Muscle layer of colon (tissue), 2 donors: ENCODE measurements around the gene FAF2.
A peak's percentile ranks its signal among the peaks of the same experiment; 100 is the strongest.

ENCODE experiments used
- H3K27ac ChIP-seq: one replicate; pipeline ENCODE4 v1.7.0; 2013; ENCODE audit warnings: low read depth, mild to moderate bottlenecking, low read length, moderate library complexity
- H3K27me3 ChIP-seq, 2 donors: one replicate each; pipeline ENCODE4 v1.7.0; 2013; ENCODE audit warnings: low read length in 2 of 2, mild to moderate bottlenecking in 2 of 2; ENCODE audit not compliant: insufficient read depth in 2 of 2, control insufficient read depth in 1 of 2
- H3K36me3 ChIP-seq: one replicate; pipeline ENCODE4 v1.7.0; 2013; ENCODE audit warnings: mild to moderate bottlenecking, low read length; ENCODE audit not compliant: insufficient read depth
- H3K4me1 ChIP-seq: one replicate; pipeline ENCODE4 v1.7.0; 2013; ENCODE audit warnings: mild to moderate bottlenecking, low read length; ENCODE audit not compliant: insufficient read depth
- H3K4me3 ChIP-seq, 2 donors: one replicate each; pipeline ENCODE4 v1.7.0; 2013; ENCODE audit warnings: low read length in 2 of 2, low read depth in 1 of 2, mild to moderate bottlenecking in 1 of 2, moderate library complexity in 1 of 2
- H3K9ac ChIP-seq: one replicate; pipeline ENCODE4 v1.7.0; 2013; ENCODE audit warnings: low read length
- H3K9me3 ChIP-seq: one replicate; pipeline ENCODE4 v1.7.0; 2013; ENCODE audit warnings: mild to moderate bottlenecking, low read length
- donor health status: abdominal sarcoma.
- donor health status: Adenocarcinoma of cecum.

Gene FAF2

DNA sequence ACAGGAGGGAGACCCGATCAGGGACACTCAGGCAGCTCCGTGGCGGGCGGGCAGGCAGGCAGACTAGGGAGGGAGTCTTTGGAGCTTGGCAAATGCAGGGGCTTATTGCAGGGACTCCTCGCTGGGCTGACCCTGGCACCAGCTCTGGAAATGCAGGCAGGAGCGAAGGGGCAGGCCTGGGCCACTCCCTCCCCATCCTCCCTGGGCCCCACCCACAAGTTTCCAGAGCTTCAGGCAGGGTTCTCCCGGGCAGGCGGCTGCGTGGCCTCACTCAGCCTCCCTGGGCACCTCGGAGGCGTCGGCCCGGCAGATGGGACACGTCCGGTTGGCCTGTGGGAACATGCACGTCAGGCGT is 80.6 kb downstream of the FAF2 start:
- Histone ChIP-seq H3K36me3 (peaks cover 35% of the 10 kb centered on the region), H3K4me1 (peaks cover 24% of the 10 kb centered on the region), H3K4me3 (no peak overlapping the region), H3K27me3 (no peaks in the 10 kb centered on the region), H3K9me3 (no peaks in the 10 kb centered on the region), H3K9ac (no peak overlapping the region), H3K27ac (no peak overlapping the region)

DNA sequence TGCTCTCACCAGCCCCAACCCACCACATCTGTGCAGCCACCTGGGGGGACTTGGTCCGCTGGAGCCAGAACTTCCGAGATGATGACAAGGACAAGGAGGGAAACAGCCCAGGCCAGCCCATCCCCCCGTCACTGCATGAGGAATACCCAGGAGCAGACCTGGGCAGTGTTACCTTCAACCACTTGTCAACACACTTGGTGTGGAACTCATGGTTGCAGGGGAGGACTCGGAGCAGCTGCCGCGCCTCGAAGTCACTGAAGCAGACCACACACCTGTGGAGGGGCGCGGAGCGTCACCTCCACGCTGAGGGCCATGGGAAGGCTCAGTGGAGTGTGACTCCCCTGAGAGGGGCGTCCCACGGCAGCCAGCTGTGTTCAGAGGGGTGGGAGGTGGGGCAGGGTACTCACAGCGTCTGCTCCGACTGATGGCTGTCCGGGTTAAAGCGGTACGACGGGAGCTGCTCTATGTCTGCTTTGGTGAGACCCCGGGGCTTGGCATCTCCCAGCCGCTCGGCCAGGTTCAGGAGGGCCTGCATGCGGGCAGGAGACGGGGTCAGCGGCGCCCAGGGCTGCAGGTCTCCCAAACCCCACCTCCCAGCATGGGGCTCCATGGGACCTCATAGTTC is 81.0 kb downstream of the FAF2 start:
- H3K9ac ChIP-seq, result no peak overlapping the region
- H3K4me1 ChIP-seq, result peaks cover 29% of the 10 kb centered on the region
- no peaks in the 10 kb centered on the region for H3K9me3 ChIP-seq
- no peaks in the 10 kb centered on the region for H3K27me3 ChIP-seq
- H3K27ac ChIP-seq, result no peak overlapping the region
- no peak overlapping the region for H3K4me3 ChIP-seq
- peaks cover 35% of the 10 kb centered on the region for H3K36me3 ChIP-seq

DNA sequence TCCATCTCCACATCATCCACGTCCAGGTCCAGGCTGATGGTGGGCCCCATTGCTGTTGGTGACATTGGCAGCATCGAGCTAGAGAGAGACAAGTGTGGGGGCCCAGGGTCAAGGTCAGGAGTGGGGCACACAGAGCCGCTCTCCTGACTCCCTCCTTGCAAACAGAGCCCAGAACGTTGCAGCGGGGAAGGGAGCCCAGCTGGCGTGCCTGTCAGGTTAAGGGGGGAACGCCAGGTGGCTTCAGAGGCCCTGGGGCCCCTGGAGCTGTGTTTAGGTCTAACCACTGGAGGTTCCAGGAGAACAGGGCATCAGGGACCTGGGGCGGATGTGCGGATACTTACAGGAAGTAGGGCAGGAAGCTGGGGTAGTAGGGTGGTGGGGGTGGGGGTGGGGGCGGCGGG is 81.6 kb downstream of the FAF2 start:
- Histone ChIP-seq H3K27me3 (no peaks in the 10 kb centered on the region), H3K9me3 (no peaks in the 10 kb centered on the region), H3K27ac (no peak overlapping the region), H3K4me1 (peaks cover 34% of the 10 kb centered on the region), H3K36me3 (peaks cover 35% of the 10 kb centered on the region), H3K4me3 (no peak overlapping the region), H3K9ac (no peak overlapping the region)

DNA sequence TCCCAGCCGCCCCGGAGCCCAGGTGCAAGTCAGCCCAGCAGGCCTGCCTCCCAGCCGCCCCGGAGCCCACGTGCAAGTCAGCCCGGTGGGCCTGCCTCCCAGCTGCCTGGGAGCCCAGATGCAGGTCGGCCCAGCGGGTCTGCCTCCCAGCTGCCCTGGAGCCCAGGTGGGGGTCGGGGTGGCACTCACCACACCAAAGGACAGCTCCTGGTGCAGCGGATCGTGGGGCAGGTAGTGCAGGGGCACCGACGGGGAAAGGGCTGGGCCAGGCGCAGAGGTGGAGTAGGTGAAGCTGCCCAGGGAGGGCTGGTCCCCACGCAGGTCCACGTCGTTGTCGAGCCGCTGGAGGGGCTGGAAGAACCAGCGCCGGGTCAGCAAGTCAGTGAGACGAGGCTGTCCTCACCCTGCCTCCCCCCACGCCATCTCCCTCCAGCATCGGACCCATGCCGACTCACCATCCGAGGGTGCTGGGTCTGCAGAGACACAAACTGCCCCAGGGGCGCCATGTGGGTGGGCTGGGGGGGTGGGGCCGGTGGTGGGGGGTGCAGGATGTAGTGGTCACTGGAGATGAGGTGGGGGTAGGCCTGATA is 82.3 kb downstream of the FAF2 start:
- no peaks in the 10 kb centered on the region for H3K27me3 ChIP-seq
- H3K9ac ChIP-seq, result no peak overlapping the region
- H3K27ac ChIP-seq, result peak overlapping the region; percentile 32
- H3K4me1 ChIP-seq, result peaks cover 41% of the 10 kb centered on the region
- peaks cover 35% of the 10 kb centered on the region for H3K36me3 ChIP-seq
- no peaks in the 10 kb centered on the region for H3K9me3 ChIP-seq
- H3K4me3 ChIP-seq, result no peak overlapping the region

DNA sequence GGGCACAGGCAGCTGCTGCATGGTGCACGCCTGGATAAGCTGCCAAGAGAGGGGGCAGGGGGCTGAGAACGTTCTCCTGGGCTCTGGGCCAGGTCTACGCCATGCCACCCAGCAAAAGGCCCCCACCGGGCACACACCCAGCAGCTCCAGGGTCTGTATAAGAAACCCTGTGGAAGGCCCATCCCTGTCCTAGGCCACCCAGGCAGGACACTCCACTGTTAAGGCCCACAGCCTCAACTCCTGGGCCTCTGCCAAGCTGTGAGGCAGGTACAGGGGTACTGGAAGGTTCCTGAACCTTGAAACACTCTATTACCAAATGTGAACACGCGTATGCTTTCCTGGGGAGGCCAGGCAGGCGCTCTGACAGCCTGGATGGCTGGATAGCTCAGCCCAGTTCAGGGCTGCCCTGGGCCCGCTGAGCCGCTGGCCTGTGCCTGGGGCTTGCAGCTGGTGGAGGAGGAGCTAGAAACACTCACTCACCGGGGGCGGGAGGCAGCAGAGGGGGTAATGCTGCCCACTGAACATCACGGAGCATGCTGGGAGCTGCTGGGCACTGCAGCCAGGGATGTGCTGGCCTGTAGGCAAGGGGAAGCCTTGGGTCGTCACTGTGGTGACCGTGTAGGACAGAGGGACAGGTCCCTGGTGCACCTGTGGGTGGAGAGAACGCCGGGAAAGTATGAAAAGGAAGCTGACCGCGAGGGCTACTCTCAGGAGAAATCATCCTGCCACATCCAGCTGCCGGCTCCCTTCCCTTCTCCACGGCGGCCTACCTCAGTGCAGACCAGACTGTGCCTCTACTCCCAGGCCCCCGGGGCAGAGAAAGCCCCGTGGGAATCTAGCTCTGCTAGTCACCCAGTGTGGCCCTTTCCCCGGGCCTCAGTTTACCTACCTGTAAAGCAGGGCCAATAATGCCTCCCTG is 83.1 kb downstream of the FAF2 start:
- no peak overlapping the region for H3K9ac ChIP-seq
- H3K4me3 ChIP-seq, result no peak overlapping the region
- H3K36me3 ChIP-seq, result peaks cover 35% of the 10 kb centered on the region
- peak overlapping the region; percentile 78 for H3K27ac ChIP-seq
- H3K27me3 ChIP-seq, result no peaks in the 10 kb centered on the region
- H3K9me3 ChIP-seq, result no peaks in the 10 kb centered on the region
- H3K4me1 ChIP-seq, result peaks cover 45% of the 10 kb centered on the region

DNA sequence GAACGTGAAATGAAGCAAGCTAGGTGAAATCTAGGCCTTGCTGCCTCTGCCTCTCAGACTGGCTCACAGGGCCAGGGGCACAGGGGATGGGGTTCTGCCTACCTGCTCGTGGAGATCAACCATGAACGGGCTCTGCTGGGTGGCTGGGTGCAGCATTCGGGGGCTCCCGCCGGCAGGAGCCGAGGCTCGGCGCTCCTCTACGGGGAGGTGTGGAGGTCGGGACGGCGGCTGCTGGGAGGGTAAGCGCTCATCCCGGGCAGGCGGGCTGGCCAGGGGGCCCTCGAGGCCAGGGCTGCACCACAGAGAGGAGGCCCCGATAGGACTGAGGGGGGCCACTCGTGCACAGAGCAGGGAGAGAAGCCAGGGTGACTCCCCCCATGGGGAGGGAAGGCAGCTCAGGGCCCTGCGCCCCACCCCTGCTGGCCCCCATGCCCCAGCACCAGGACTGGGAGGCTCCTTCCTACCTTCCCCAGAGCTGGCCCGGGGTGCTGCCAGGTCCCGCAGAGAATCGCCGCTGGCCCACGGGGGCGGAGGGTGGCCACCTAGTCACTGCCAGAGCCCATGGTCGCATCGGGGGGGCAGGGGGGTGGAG is 83.8 kb downstream of the FAF2 start:
- peaks cover 35% of the 10 kb centered on the region for H3K36me3 ChIP-seq
- peaks cover 45% of the 10 kb centered on the region for H3K4me1 ChIP-seq
- H3K9ac ChIP-seq, result no peak overlapping the region

DNA sequence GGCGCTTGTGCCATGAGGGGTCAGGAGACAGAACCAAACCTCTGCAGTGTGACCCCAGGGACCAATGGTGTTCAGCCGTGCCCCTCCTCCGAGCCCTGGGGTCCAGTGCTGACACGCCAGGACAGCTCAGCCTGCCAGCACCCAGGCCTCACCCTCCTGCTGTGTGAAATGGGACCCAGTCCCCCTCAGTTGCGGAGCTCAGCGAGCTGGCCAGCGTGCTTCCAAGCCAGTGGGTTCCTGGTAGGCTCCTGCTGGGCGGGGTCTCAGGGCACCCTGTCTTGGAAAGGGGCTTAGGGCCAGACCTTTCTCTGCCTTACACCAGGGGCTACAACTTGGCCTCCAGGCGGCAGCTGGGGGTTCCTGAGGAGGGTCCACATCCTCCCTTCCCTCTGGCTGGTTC is 84.6 kb downstream of the FAF2 start:
- no peaks in the 10 kb centered on the region for H3K27me3 ChIP-seq
- H3K36me3 ChIP-seq, result peaks cover 31% of the 10 kb centered on the region
- H3K9me3 ChIP-seq, result no peaks in the 10 kb centered on the region
- peaks cover 45% of the 10 kb centered on the region for H3K4me1 ChIP-seq
- no peak overlapping the region for H3K9ac ChIP-seq
- H3K4me3 ChIP-seq, result no peak overlapping the region
- peak overlapping the region; percentile 76 for H3K27ac ChIP-seq

More for the DNA sequence above, 83.8 kb downstream of the FAF2 start:
- Histone ChIP-seq H3K9me3 (no peaks in the 10 kb centered on the region), H3K27ac (peak overlapping the region; percentile 78), H3K27me3 (no peaks in the 10 kb centered on the region), H3K4me3 (no peak overlapping the region)

DNA sequence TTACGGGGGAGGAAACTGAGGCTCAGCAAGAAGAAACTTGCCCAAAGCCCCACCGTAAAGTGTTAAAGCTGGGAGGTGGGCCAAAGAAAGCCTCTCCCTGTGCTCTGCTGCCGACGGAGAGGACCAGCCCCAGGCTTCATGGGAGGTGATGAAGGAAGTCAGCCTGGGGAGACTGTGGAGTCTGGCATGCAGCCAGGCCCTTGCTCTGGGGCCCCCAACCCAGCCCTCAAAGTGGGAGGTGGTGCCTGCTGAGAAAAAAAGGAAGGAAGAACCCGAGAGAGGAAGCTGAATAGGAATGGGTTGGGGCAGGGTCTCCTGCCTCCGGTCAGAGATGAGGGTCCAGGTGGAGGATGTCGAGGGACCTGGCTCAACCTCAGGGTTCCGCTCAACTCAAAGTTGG is 85.2 kb downstream of the FAF2 start:
- no peaks in the 10 kb centered on the region for H3K27me3 ChIP-seq
- peak overlapping the region; percentile 16 to 100 for H3K4me3 ChIP-seq
- H3K27ac ChIP-seq, result peak overlapping the region; percentile 95
- peaks cover 49% of the 10 kb centered on the region for H3K4me1 ChIP-seq
- peak overlapping the region; percentile 87 for H3K9ac ChIP-seq
- no peaks in the 10 kb centered on the region for H3K9me3 ChIP-seq
- H3K36me3 ChIP-seq, result peaks cover 25% of the 10 kb centered on the region

DNA sequence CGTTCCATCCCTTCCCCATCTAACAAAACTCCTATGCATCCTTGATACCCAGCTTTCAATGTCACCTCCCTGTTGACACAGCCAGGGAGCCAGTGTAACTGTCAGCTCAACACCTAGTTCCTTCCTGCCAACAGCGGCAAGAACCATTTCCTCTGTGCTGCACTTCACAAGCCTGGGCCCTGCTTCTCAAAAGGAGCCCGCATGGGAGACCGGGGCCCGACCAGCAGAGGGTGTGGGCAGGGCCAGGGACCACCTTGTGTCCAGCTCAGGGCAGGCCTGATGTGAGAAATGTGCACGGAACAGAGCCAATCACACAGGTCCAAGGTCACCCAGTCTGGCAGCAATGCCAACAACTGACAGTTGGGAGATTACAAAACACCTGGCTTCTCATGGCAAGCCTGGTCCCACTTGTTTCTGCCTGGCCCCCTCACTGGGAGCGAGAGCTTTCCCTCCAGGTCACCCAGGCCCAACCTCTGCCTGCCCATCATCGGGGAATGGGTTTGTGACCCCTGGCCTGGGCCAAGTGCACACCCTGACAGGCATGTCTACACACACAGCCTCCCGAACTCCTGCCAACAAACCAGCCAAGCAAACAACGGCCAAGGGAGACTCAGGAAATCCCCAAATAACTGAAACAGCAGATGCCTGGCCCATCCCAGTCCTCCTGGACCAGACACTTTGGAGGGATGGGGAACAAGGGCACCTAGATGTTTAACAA is 85.9 kb downstream of the FAF2 start:
- Histone ChIP-seq H3K9me3 (no peaks in the 10 kb centered on the region), H3K27me3 (no peaks in the 10 kb centered on the region), H3K27ac (peak overlapping the region; percentile 95), H3K4me1 (peaks cover 53% of the 10 kb centered on the region), H3K9ac (peak overlapping the region; percentile 87), H3K36me3 (peaks cover 20% of the 10 kb centered on the region), H3K4me3 (peak overlapping the region; percentile 16 to 100)

DNA sequence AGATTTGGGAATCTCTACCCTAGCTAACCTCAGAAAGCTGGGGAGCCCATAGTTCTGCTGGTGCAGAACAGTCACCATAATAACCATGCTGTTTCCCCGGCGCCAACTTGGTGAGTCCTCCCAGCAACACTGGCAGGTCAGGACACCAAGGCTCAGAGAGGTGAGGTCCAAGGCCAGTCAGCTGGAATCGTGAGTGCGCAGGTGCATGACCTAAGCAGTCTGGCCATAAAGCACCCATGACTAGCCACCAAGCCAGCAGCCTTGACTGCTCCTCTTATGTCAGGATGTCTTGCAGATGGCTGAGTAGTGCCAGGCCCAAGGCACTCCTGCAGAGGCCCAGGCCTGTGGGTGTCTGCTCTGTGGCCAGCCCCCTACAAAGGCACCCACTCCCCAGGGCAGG is 86.5 kb downstream of the FAF2 start:
- Histone ChIP-seq H3K36me3 (peaks cover 14% of the 10 kb centered on the region), H3K27me3 (no peaks in the 10 kb centered on the region), H3K4me1 (peaks cover 53% of the 10 kb centered on the region), H3K27ac (peak overlapping the region; percentile 95), H3K4me3 (peak overlapping the region in 1 of 2 donors; percentile 100), H3K9me3 (no peaks in the 10 kb centered on the region), H3K9ac (peak overlapping the region; percentile 87)
